Measurements from ENCODE around the gene PDE2A. TPM values are rescaled to one million over a fixed set of nuclear protein-coding genes. Genes with fewer than 3 reads are reported as not detected.

The PDE2A gene
- total and polyA plus RNA-seq, 2 of the 4 experiments (the other 2 are of a cell fraction), result 0.02 TPM; not detected in 1

GRCh38 chr11:72535194-72535547 is 139.1 kb downstream of the PDE2A start:
- Histone ChIP-seq H4K20me1 (ENCODE audit: insufficient read depth, low read length) (no peaks in the 10 kb centered on the region), H2BK120ac (ENCODE audit: low read depth, low read length) (no peak overlapping the region), H3K9ac (ENCODE audit: low read depth, low read length) (no peak overlapping the region), H3K79me1 (ENCODE audit: low read depth in 1 of 2, low read length in 2 of 2) (no peaks in the 10 kb centered on the region), H3K14ac (replicated peaks; ENCODE audit: low read depth, low read length) (no peak overlapping the region), H3K23ac (ENCODE audit: low read depth, low read length) (no peak overlapping the region), H3K4me2 (ENCODE audit: low read depth, low read length) (no peak overlapping the region), H3K9me1 (ENCODE audit: insufficient read depth, low read length) (no peaks in the 10 kb centered on the region), H3K9me3 (ENCODE audit: control insufficient read depth, insufficient read depth, low read length) (no peaks in the 10 kb centered on the region), H2AFZ (replicated peaks; ENCODE audit: low read length, poor library complexity) (no peak overlapping the region), H3K27ac (ENCODE audit: insufficient read depth, low read length) (no peak overlapping the region), H2BK20ac (ENCODE audit: low read depth, low read length) (no peak overlapping the region), H3K4ac (ENCODE audit: low read depth, low read length) (no peak overlapping the region), H2BK5ac (ENCODE audit: low read depth, low read length, poor library complexity, severe bottlenecking) (no peak overlapping the region), H3K4me3 (ENCODE audit: insufficient read depth, low read depth, low read length) (no peak overlapping the region), H4K5ac (ENCODE audit: low read depth, low read length) (no peak overlapping the region), H2AK5ac (ENCODE audit: low read depth, low read length) (no peak overlapping the region), H3K36me3 (ENCODE audit: control insufficient read depth, insufficient read depth, low read length) (no peaks in the 10 kb centered on the region), H3K4me1 (ENCODE audit: control insufficient read depth, insufficient read depth, low read length) (no peaks in the 10 kb centered on the region), H3K18ac (ENCODE audit: low read depth, low read length) (no peak overlapping the region), H4K91ac (ENCODE audit: insufficient read depth, low read depth, low read length) (no peak overlapping the region), H4K8ac (ENCODE audit: low read depth in 2 of 2, low read length in 2 of 2) (no peak overlapping the region), H2AK9ac (replicated peaks; ENCODE audit: low read depth, low read length, poor library complexity) (no peak overlapping the region), H3K56ac (ENCODE audit: extremely low read depth, insufficient read depth, low read length) (no peak overlapping the region), H2BK15ac (ENCODE audit: low read depth, low read length) (no peak overlapping the region), H3K27me3 (ENCODE audit: control insufficient read depth, insufficient read depth, low read length) (peaks cover 32% of the 10 kb centered on the region)
- POLR2A ChIA-PET (ENCODE audit: unreplicated experiment), result no interaction called here
- no TSS peak for BruUV-seq (replicated peaks)
- dilution Hi-C loops (cut with HindIII; ENCODE audit: low sequenced_read_pairs, unreplicated experiment) (no loop called here), intact Hi-C loops (cut with micrococcal nuclease) (no loop called here), in situ Hi-C loops (cut with MboI; ENCODE audit: low sequenced_read_pairs) (no loop called here)
- ATAC-seq (ENCODE audit: low read depth) (no peak), DNase-seq (no peak)
- no CpG with 5 or more reads among the region's 3 CpGs for WGBS, 2 experiments (ENCODE audit: extremely low coverage in 2 of 2, insufficient read length in 1 of 2)
- TF ChIP-seq MAFK (IDR thresholded peaks at IDR 0.05; ENCODE audit: low read depth, low read length), result no peak
- CTCF ChIA-PET, result no interaction called here

Data from IMR-90 (cell line).